Ishikawa (cell line): ENCODE measurements around the gene KLRG1.

Source experiments
- CEBPB ChIP-seq: IDR thresholded peaks from 2 replicates; pipeline ENCODE4 v1.6.1; 2012
- CREB1 ChIP-seq: IDR thresholded peaks from 2 replicates; pipeline ENCODE4 v1.6.1; 2012; ENCODE audit warnings: low read depth
- EGR1 ChIP-seq: IDR thresholded peaks from 2 replicates; pipeline ENCODE4 v1.6.1; 2012
- EP300 ChIP-seq: IDR thresholded peaks from 2 replicates; pipeline ENCODE4 v1.6.1; 2012; ENCODE audit warnings: borderline replicate concordance
- FOXM1 ChIP-seq: IDR thresholded peaks from 2 replicates; pipeline ENCODE4 v1.6.1; 2012; ENCODE audit warnings: low read depth, borderline replicate concordance
- NFIC ChIP-seq: IDR thresholded peaks from 2 replicates; pipeline ENCODE4 v1.6.1; 2012
- RAD21 ChIP-seq: IDR thresholded peaks from 2 replicates; pipeline ENCODE4 v1.6.1; 2012; ENCODE audit warnings: low read depth
- REST ChIP-seq: IDR thresholded peaks from 2 replicates; pipeline ENCODE4 v1.6.1; 2012; ENCODE audit warnings: low read depth, mild to moderate bottlenecking
- TAF1 ChIP-seq: IDR thresholded peaks from 2 replicates; pipeline ENCODE4 v1.6.1; 2012; ENCODE audit warnings: low read depth, mild to moderate bottlenecking
- TCF12 ChIP-seq: IDR thresholded peaks from 2 replicates; pipeline ENCODE4 v1.6.1; 2012; ENCODE audit warnings: low read depth
- TEAD4 ChIP-seq: IDR thresholded peaks from 2 replicates; pipeline ENCODE4 v1.6.1; 2012
- YY1 ChIP-seq: IDR thresholded peaks from 2 replicates; pipeline ENCODE4 v1.6.1; 2012; ENCODE audit warnings: low read depth
- ZBTB7A ChIP-seq: IDR thresholded peaks from 2 replicates; pipeline ENCODE4 v1.6.1; 2012; ENCODE audit warnings: low read depth
- TF ChIP-seq, protein P1 (sequence below): IDR thresholded peaks from 2 replicates; pipeline ENCODE4 v1.6.1; 2012
- TF ChIP-seq, protein P2 (sequence below): IDR thresholded peaks from 2 replicates; pipeline ENCODE4 v1.6.1; 2012

KLRG1 gene

DNA sequence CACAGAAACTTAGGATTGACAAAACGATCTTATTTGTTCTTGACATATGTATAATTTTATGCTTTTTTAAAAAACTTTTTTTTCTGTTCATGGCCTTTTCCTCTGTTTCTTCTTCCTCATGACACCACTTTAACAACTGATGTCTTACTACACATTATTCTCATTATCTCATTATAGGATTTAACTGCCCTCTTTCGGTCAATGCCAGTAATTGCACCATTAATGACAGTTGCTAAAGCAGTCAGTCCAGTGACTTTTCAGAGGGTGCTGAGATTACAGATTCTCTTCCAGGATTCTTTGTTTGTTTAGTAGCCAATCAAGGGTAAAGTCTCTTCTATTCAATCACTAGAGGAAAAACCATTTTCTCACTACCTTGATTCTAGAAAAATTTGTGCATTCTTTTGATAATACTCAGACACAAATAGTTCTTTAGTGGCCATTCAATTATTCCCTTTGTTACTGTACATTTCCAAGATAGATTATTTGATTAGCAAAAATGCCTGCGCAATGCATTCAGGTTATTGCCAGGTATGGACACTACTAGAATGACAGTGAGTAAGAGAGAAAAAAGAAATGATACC is 50.1 kb downstream of the KLRG1 start:
- no peak for TF ChIP-seq ZBTB7A
- TF ChIP-seq RAD21 = peak; percentile 85

DNA sequence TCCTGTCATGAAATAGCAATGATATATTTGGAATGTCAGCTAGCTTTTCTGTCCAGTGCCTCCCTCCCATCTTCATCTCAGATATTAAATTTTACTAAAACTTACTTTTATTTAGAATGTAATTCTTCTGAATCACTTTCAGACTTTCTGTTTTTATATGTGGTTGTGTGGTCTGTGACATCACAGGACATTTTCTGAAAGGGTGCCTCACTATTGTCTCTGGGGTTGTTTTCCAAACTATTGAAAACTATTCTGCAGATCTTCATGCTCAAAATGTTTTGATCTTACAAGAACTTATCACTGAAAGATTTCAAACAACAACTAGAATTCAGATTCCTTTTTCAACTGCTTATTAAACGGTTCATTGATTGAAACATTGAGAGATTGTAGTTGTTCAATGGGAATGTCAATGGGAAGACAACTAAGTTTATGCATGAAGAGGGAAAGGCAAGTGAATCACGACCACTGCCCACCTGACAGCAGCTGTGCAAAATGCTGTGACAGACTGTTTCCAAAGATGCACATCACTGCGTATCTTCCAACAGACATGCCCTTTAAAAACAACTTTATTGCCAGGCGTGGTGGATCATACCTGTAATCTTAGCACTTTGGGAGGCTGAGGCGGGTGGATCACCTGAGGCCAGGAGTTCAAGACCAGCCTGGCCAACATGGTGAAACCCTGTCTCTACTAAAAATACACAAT is 51.3 kb downstream of the KLRG1 start:
- TF ChIP-seq ZBTB7A = no peak
- TF ChIP-seq REST = no peak

GRCh38 chr12:9041321-9041720 is 52.0 kb downstream of the KLRG1 start:
- TF ChIP-seq ZBTB7A = no peak
- TF ChIP-seq CEBPB = no peak
- TF ChIP-seq RAD21 = no peak
- no peak for TF ChIP-seq REST
- no peak for TF ChIP-seq EGR1
- no peak for TF ChIP-seq TCF12
- TF ChIP-seq TEAD4 = no peak
- no peak for TF ChIP-seq FOXM1
- TF ChIP-seq, protein P1, sequence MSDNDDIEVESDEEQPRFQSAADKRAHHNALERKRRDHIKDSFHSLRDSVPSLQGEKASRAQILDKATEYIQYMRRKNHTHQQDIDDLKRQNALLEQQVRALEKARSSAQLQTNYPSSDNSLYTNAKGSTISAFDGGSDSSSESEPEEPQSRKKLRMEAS = no peak
- no peak for TF ChIP-seq TAF1

GRCh38 chr12:9043766-9044165 is 54.4 kb downstream of the KLRG1 start:
- no peak for TF ChIP-seq NFIC
- TF ChIP-seq, protein P1 = no peak
- TF ChIP-seq TAF1 = no peak
- no peak for TF ChIP-seq ZBTB7A
- TF ChIP-seq EP300 = no peak
- no peak for TF ChIP-seq FOXM1
- no peak for TF ChIP-seq CEBPB
- no peak for TF ChIP-seq YY1
- no peak for TF ChIP-seq TEAD4
- no peak for TF ChIP-seq CREB1
- no peak for TF ChIP-seq TCF12

- TF ChIP-seq REST (no peak), TCF12 (no peak), EP300 (no peak), CEBPB (no peak), RAD21 (no peak), CREB1 (no peak)
- TF ChIP-seq, protein P2, sequence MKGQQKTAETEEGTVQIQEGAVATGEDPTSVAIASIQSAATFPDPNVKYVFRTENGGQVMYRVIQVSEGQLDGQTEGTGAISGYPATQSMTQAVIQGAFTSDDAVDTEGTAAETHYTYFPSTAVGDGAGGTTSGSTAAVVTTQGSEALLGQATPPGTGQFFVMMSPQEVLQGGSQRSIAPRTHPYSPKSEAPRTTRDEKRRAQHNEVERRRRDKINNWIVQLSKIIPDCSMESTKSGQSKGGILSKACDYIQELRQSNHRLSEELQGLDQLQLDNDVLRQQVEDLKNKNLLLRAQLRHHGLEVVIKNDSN = no peak
- TF ChIP-seq, protein P1 = no peak
Measured at GRCh38 chr12:9047105-9047504, 57.8 kb downstream of the KLRG1 start.
